PC-9 (cell line): Measurements from ENCODE around the gene ERRFI1. TPM values are rescaled to one million over a fixed set of nuclear protein-coding genes. Genes with fewer than 3 reads are reported as not detected.

Experiments used
- BruUV-seq: library from RNA; stranded (reverse); fragments of 400-500 nt; replicated peaks from 2 replicates; lab custom pipeline; 2021; lab: Mats Ljungman, UMichigan
- CTCF ChIA-PET: fragments of 300-600 bp; sonication (Branson Sonifier 250); formaldehyde crosslinking; loops from one replicate; lab custom pipeline; 2022; ENCODE audit warnings: antibody characterized with exemption; lab: Charles Lee
- POLR2A ChIA-PET: fragments of 300-600 bp; sonication (Branson Sonifier 250); formaldehyde crosslinking; loops from one replicate; lab custom pipeline; 2022; ENCODE audit warnings: antibody characterized with exemption; ENCODE audit not compliant: unreplicated experiment; lab: Charles Lee
- DNase-seq, 2 experiments: peaks; one replicate each; pipeline versions ENCODE4 v3.0.0 to v3.0.0-alpha.2; 2015 to 2022; ENCODE audit warnings: mixed read lengths in 1 of 2
- H2AFZ ChIP-seq: fragments of 200-600 bp; sonication (generic); 2 replicates; pipeline ENCODE4 v1.8.1; 2017; ENCODE audit warnings: antibody characterized with exemption
- H3F3A ChIP-seq: fragments of 200-600 bp; sonication (generic); 2 replicates; pipeline ENCODE4 v1.8.1; 2017; ENCODE audit warnings: antibody characterized with exemption, mild to moderate bottlenecking, low read depth; ENCODE audit not compliant: insufficient read depth
- H3K27ac ChIP-seq: fragments of 200-600 bp; sonication (generic); 2 replicates; pipeline ENCODE4 v1.6.1; 2016; ENCODE audit warnings: mixed run types
- H3K27me3 ChIP-seq: fragments of 200-600 bp; sonication (generic); 2 replicates; pipeline ENCODE4 v1.6.1; 2016; ENCODE audit warnings: low read depth, mixed run types; ENCODE audit not compliant: insufficient read depth
- H3K36me3 ChIP-seq: fragments of 200-600 bp; sonication (generic); 2 replicates; pipeline ENCODE4 v1.6.1; 2016; ENCODE audit warnings: low read depth, mixed run types
- H3K4me1 ChIP-seq: fragments of 200-600 bp; sonication (generic); replicated peaks from 2 replicates; pipeline ENCODE4 v1.6.1; 2016; ENCODE audit warnings: mixed run types; ENCODE audit not compliant: insufficient read depth
- H3K4me2 ChIP-seq: fragments of 200-600 bp; sonication (generic); 2 replicates; pipeline ENCODE4 v1.6.1; 2017; ENCODE audit warnings: mixed run types
- H3K4me3 ChIP-seq: fragments of 200-600 bp; sonication (generic); 2 replicates; pipeline ENCODE4 v1.6.1; 2016; ENCODE audit warnings: mixed run types
- H3K79me2 ChIP-seq: fragments of 200-600 bp; sonication (generic); 2 replicates; pipeline ENCODE4 v1.6.1; 2017; ENCODE audit warnings: low read depth, mixed run types
- H3K9me2 ChIP-seq: fragments of 200-600 bp; sonication (generic); 2 replicates; pipeline ENCODE4 v1.8.1; 2017; ENCODE audit warnings: mild to moderate bottlenecking; ENCODE audit not compliant: insufficient read depth
- H3K9me3 ChIP-seq: fragments of 200-600 bp; sonication (generic); 2 replicates; pipeline ENCODE4 v1.8.1; 2016; ENCODE audit warnings: low read depth; ENCODE audit not compliant: insufficient read depth
- H4K20me1 ChIP-seq: fragments of 200-600 bp; sonication (generic); 2 replicates; pipeline ENCODE4 v1.8.1; 2017; ENCODE audit not compliant: insufficient read depth
- CTCF ChIP-seq: fragments of 200-600 bp; sonication (generic); conservative IDR thresholded peaks from 2 replicates; pipeline ENCODE4 v1.6.1; 2017; ENCODE audit warnings: mixed run types, antibody characterized with exemption, mild to moderate bottlenecking, moderate library complexity
- EZH2 ChIP-seq: fragments of 200-600 bp; sonication (generic); IDR thresholded peaks from 2 replicates; pipeline ENCODE4 v1.8.0; 2017; ENCODE audit warnings: antibody characterized with exemption, low read depth
- intact Hi-C: fragments of 100-400 bp; cut with micrococcal nuclease; formaldehyde crosslinking; loops from one replicate; pipeline ENCODE4 v1.10.0; 2022; ENCODE audit not compliant: unreplicated experiment
- total RNA-seq: library from RNA; stranded (reverse); gene quantifications from 2 replicates; pipeline ENCODE4 v1.2.3, GENCODE V29; 2021

The ERRFI1 gene
- total RNA-seq, 1 experiment from 2014 or later, result 44.9 TPM

- intact Hi-C loops, result no loop called here
- Histone ChIP-seq H3F3A (peaks cover 97% of the 10 kb centered on the region), H2AFZ (no peak overlapping the region), H3K4me2 (no peak overlapping the region), H3K27ac (peak overlapping the region; percentile 48; the same call in 1 of the 2 replicates), H3K4me1 (peaks cover 46% of the 10 kb centered on the region), H3K9me3 (no peaks in the 10 kb centered on the region), H3K79me2 (peaks cover 45% of the 10 kb centered on the region), H3K27me3 (no peaks in the 10 kb centered on the region), H3K4me3 (no peak overlapping the region), H3K36me3 (peaks cover 38% of the 10 kb centered on the region), H4K20me1 (peaks cover 35% of the 10 kb centered on the region), H3K9me2 (no peaks in the 10 kb centered on the region)
- no peak for DNase-seq
- TF ChIP-seq CTCF (no peak), EZH2 (no peak)
- no TSS peak for BruUV-seq
- CTCF ChIA-PET, result no interaction called here
- POLR2A ChIA-PET, result no interaction called here
Observed at GRCh38 chr1:8009043-8010002, 16.8 kb downstream of the ERRFI1 start.

GRCh38 chr1:8006037-8006963, 19.8 kb downstream of the ERRFI1 start:
- Histone ChIP-seq H3K36me3 (peaks cover 11% of the 10 kb centered on the region; the same call in 1 of the 2 replicates), H2AFZ (no peak overlapping the region), H3K79me2 (peaks cover 15% of the 10 kb centered on the region), H3K4me2 (peak overlapping the region; percentile 28; the same call in 1 of the 2 replicates), H4K20me1 (peaks cover 7% of the 10 kb centered on the region), H3K4me1 (peaks cover 33% of the 10 kb centered on the region), H3K27me3 (no peaks in the 10 kb centered on the region), H3K4me3 (no peak overlapping the region), H3K27ac (peak overlapping the region; percentile 83), H3K9me2 (no peaks in the 10 kb centered on the region), H3K9me3 (no peaks in the 10 kb centered on the region), H3F3A (peaks cover 69% of the 10 kb centered on the region)
- CTCF ChIA-PET, result no interaction called here
- POLR2A ChIA-PET, result interaction anchor here (0.5 to 0.7 kb wide), 4 partner anchors 11 to 193 kb away, joined by 3 to 6 read pairs (median 3); no protein-coding TSS in a partner anchor
- no peak for DNase-seq
- intact Hi-C loops, result no loop called here
- TF ChIP-seq EZH2 (no peak), CTCF (no peak)
- BruUV-seq, result no TSS peak
